Measurements from ENCODE around the gene RGS7BP.

GRCh38 chr5:64659289-64659688 is 153.5 kb downstream of the RGS7BP start:
- TF ChIP-seq CTCF (IDR thresholded peaks at IDR 0.05) (no peak), POLR2A (IDR thresholded peaks at IDR 0.05) (no peak)
